GM18867 (cell line): ENCODE results near the gene CIAO3.

Experiments
- ATAC-seq: cut with Tn5 transposase; IDR thresholded peaks from one replicate; pipeline ENCODE4 v1.9.1; 2021; ENCODE audit warnings: mild to moderate bottlenecking, moderate library complexity; ENCODE audit not compliant: unreplicated experiment

The CIAO3 gene

GRCh38 chr16:711548-712320 lies 29.1 kb downstream of the CIAO3 start:
- ATAC-seq, result no peak

GRCh38 chr16:711084-711483 lies 29.7 kb downstream of the CIAO3 start:
- no peak for ATAC-seq

- no peak for ATAC-seq
Observed at GRCh38 chr16:710500-711075, 30.2 kb downstream of the CIAO3 start.

DNA sequence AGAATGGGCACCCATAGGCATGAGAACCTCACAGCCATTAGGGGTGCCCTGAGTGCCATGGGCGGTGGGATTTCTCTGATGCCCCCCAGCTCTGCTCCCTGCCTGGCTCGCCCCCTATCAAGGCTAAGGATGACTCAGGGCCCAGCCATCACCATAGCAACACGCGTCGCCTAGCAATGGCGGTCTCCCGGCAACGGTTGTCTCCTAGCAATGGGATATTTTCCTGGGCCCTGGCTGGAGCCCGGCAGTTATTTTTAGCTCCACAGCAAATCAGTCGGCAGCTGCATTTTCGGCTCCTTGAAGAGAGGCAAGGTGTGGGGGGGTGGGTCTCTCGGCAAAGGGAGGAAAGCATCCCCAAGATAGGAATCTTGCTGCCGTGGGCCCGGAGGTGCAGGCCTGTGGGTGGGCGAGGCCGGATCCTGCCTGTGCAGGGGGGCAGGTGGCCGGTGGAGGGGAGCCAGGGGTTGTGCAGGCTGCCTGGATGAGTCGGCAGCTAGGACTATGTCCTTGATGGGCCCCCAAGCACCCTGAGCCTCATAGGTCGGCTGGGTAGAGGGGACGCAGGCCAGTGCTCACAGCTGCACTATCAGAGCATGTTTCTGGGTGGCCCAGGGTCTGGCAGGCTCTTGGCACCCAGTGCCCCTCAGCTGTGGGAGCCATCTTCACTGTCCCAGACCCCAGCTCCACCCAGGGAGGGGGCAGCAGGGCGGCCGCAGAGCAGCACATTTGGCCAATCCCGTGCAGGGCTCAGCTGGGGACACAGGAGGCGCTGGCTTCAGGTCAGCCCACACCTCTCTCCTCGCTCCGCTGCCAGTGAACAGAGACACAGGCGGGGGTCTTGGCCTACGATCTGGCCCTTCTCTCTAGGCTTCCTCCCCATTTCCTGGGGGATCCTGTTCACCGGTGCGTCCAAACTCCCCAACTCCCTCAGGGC lies 31.0 kb downstream of the CIAO3 start:
- ATAC-seq, result no peak

GRCh38 chr16:708959-709358 lies 31.8 kb downstream of the CIAO3 start:
- no peak for ATAC-seq

GRCh38 chr16:708019-708418 lies 32.8 kb downstream of the CIAO3 start:
- ATAC-seq, result no peak

DNA sequence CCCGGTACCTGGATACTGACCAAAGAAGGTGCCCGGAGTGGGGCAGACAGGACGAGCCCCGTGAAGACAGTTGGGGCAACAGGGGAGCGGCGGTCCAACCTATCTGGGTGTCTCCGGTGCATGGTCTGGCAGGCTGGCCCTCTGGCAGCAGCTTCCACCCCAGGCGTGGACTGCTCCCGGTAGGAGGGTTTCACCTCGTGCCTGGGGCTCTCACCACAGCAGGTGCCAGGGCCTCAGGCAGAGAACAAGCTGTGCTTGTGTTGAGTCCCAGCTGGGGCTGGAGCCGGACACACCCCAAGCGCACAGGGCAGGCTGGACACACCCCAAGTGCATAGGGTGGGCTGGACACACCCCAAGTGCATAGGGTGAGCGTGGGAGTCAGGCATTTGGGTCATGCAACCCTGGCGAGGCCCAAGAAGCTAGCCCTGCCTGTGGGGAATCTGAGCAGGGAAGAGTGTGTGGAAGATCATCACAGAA lies 33.7 kb downstream of the CIAO3 start:
- no peak for ATAC-seq

DNA sequence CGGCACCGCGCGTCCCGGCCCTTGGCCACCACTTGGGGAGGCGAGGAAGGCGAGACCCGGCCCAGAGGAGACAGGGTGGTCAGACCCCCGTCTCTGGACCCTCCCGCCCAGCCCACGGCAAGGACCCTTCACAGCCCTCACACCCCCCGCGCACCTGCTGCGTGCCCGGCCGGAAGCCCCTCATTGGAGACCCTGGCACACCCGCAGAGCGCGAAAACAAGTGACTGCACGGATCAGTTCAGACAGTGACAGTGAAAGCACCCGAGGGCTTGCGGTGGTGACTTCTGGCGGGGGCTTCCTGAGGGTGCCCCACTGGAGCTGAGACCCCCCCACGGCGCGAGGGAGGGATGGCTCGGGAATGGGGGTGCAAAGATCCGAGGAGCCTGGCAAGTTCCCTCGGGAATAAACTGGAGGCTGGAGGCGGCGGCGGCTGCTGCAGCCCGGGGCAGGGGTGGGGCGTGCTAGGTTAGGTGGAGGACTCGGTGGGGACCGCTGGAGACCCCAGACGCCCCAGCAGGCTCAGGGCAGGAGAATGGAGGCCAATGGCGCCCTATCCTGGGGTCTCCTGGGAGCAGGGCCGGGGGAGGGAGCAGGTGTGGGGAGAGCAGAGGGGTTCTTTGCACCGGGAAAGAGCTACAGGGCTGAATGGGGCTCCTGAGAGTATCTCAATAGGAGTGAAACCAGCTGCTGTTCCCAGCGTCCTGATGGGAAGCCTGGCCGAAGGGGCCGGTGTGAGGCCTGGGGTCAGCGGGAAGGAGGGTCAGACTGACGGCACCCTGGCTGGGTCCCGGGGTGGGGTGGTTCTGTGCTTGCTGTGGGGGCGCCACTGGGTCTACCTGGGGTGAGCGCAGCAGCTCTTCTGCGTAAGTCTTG lies 34.4 kb downstream of the CIAO3 start:
- ATAC-seq, result no peak

DNA sequence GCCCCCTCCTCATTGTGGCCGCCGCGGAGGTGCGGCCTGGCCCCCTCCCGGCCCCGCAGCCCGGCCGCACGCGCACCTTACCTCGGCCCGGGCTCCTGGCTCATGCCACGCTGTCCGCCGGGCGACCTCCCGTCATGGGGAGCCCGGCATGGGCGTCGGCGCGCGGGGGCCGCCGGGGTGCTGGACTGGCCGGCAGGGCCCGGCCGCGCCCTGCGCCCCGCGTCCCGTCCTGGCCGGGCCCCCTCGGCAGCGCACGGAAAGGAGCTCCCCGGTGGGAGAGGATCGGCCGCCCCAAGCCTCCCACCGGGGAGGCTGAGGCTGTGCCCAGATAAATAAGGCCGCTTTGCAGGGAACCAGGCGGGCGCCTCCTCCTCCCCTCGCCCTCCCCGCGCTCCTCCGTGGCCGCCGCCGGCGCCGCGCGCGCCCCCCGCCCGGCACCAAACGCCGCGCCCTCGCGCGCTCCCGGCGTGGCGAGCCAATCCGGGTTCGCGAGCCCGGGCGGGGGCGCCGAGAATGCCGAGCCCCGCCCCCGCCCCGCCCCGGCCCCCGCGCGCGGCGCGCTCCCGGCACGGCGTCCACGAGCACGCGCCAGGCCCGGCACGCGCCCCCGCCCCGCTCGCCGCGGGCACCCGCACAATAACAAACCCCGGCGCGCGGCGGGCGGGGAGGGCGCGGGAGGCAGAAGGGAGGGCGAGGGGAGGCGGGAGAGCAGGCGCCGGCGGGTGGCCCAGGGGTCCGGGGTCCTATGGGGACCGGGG lies 35.2 kb downstream of the CIAO3 start, which contains the start of gene FBXL16:
Gene FBXL16 (minus strand): TSS at position 371 of the 758 bp plus-strand sequence. CDS start 8,396 bp downstream, outside the sequence.
- ATAC-seq, result no peak

DNA sequence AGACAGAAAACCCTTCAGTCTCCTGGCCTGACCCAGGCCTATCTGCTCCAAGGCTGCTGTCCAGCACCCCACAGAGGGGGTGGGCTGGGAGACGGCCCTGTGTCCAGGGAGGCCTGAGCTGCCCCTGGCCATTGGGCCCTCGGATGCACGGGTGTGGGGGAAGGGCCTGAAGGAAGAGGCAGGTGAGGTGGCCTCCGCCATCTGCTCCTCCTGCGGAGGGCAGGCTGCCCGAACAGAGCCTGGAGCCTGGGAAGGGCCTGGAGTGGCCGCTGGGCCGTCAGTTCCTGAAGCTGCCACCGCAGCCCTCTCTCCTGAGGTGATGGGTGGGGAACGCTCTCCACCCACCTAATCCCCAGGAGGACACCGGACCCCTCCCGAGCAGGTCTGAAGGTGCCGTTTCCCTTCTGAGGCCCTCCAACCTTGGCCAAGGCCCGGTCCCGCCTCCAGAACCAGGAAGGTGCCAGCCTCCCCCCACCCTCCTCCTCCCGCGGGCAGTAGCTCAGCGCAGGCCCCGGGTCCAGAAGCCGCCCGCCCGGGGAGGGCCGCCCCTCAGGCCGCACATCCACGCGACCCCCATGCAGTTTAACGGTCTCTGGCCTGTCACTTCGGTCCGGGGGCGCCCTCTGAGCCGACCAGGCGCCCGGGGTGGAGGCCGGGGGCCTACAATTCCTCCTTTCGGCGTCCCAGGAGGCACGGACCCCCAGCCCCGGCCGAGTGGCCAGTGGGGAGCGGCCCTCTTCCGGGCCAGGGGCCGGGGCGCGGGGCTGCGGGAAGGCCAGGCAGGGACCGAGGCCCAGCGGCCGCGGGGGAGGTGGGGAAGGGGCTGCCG lies 36.0 kb downstream of the CIAO3 start:
- ATAC-seq, result no peak

- no peak for ATAC-seq
Observed at GRCh38 chr16:704047-704446, 36.8 kb downstream of the CIAO3 start.

- ATAC-seq, result no peak
Observed at GRCh38 chr16:703406-703805, 37.4 kb downstream of the CIAO3 start.

- ATAC-seq, result no peak
Observed at GRCh38 chr16:702341-702740, 38.5 kb downstream of the CIAO3 start.

DNA sequence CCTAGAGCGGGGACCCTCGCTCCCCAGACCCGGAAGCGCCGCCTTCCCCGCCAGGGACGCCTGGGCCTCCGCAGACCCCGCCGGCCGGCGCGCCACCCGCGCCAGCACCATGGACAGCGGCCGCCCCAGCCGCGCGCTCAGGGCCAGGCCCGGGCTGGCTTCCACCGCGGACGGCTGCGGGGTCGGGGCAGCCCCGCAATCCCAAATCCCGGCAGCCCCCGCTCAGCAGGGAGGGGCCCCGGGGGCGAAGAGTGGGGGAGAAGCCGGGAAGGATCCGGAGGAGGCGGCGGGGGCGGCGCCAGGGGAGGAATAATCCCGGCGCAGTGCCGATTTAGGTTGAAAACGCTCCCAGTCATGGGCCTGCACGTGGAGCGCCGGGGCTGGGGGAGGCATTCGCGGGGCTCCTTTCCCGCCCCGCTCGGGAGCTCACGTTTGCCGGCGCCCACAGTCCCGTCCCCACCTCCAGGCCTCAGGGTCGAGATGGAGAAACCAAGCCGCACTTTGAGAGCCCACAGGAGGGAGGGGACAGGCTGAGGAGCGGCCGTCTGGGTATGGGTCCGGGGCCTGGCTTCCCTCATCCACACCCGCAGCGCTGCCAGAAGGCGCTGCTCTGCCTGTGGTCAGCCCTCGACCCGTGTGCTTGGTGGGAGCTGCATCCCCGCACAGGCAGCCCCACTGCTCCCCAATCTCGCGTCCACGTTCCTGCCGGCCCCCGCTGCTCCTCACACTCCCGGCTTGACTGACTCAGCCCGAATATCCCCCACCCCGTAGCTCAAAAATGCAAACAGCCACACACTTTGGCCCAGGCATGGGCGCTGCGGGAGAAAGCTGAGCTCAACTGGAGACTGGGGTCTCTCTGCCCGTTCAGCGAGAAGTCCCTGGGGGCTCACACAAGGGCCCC lies 39.9 kb downstream of the CIAO3 start:
- no peak for ATAC-seq

DNA sequence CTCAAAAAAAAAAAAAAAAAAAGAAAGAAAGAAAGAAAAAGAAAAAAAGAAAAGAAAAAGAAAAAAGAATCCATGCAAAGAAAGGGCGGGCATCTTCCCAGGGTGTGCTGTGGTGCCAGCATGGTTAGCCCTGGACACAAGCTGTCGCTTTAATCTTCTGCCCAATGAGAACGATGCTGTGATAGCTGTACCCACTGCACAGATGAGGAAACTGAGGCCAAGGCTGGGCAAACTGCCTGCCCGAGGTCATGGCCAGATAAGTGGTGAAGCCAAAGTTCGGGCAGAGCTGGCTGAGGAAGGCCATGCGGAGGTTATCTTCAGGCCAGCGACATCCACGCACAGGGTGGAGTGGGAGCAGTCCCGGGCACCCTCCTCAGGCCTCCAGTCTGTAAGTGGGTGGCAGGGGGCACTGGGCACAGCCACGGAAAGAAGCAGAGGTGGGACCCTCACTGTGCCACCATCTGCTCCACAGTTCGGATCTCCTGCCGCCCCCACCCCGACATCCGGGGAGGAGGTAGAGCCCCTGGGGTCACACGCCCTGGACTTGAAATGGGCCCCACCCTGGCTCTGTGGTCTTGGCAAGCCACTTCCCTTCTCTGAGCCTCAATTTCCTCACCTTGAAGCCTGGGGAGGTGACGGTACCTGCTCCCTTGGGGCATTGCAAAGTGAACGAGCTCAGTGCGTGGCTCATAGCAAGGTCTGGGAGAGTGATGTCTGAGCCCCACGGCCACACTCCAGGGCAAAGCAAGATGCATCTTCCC lies 41.7 kb downstream of the CIAO3 start:
- no peak for ATAC-seq

GRCh38 chr16:695355-696089 lies 45.3 kb downstream of the CIAO3 start:
- ATAC-seq, result peak; percentile 38
